Activated T-helper 1 cell treated with anti-CD3 and anti-CD28 coated beads, Interleukin-2, amount 50 U/mL, for 16 hours (primary cell): ENCODE data around the gene THBS1.

ENCODE experiments used
- DNase-seq, 2 donors: peaks; one replicate each; pipeline ENCODE4 v3.0.0-alpha.2; 2020; ENCODE audit warnings: low read depth in 1 of 2, low spot score in 1 of 2

THBS1 gene

GRCh38 chr15:39580485-39581241 lies at the start of gene THBS1:
Gene THBS1, plus strand, starts transcription at chr15:39581079. Its CDS starts 779 bp downstream, at chr15:39581858.
- peak in 1 of 2 donors; percentile 22 for DNase-seq

GRCh38 chr15:39534996-39535395 lies 45.9 kb upstream of the THBS1 start:
- DNase-seq, result no peak

- DNase-seq, result no peak
Observed at GRCh38 chr15:39535466-39535865, 45.4 kb upstream of the THBS1 start.

GRCh38 chr15:39538936-39539335 lies 41.9 kb upstream of the THBS1 start:
- no peak for DNase-seq

GRCh38 chr15:39539466-39539865 lies 41.4 kb upstream of the THBS1 start:
- DNase-seq, result no peak

- no peak for DNase-seq
Observed at GRCh38 chr15:39539973-39540558, 40.8 kb upstream of the THBS1 start.

- DNase-seq, result no peak
Observed at GRCh38 chr15:39542385-39543065, 38.4 kb upstream of the THBS1 start.

GRCh38 chr15:39543651-39544050 lies 37.2 kb upstream of the THBS1 start:
- DNase-seq, result no peak

GRCh38 chr15:39546842-39547241 lies 34.0 kb upstream of the THBS1 start:
- no peak for DNase-seq

- no peak for DNase-seq
Observed at GRCh38 chr15:39548561-39548960, 32.3 kb upstream of the THBS1 start.

- no peak for DNase-seq
Observed at GRCh38 chr15:39549912-39550311, 31.0 kb upstream of the THBS1 start.

GRCh38 chr15:39551476-39551875 lies 29.4 kb upstream of the THBS1 start:
- DNase-seq, result no peak

GRCh38 chr15:39552556-39552955 lies 28.3 kb upstream of the THBS1 start:
- DNase-seq, result no peak

GRCh38 chr15:39553947-39554693 lies 26.8 kb upstream of the THBS1 start:
- DNase-seq, result no peak

GRCh38 chr15:39554746-39555387 lies 26.0 kb upstream of the THBS1 start:
- DNase-seq, result no peak

GRCh38 chr15:39555885-39556284 lies 25.0 kb upstream of the THBS1 start:
- DNase-seq, result no peak

- DNase-seq, result no peak
Observed at GRCh38 chr15:39556461-39556860, 24.4 kb upstream of the THBS1 start.

GRCh38 chr15:39558421-39558820 lies 22.5 kb upstream of the THBS1 start:
- no peak for DNase-seq

- no peak for DNase-seq
Observed at GRCh38 chr15:39564972-39565665, 15.8 kb upstream of the THBS1 start.

GRCh38 chr15:39565851-39566250 lies 15.0 kb upstream of the THBS1 start:
- DNase-seq, result no peak
